ENCODE measurements around the gene CACNA1D.

Gene CACNA1D

DNA sequence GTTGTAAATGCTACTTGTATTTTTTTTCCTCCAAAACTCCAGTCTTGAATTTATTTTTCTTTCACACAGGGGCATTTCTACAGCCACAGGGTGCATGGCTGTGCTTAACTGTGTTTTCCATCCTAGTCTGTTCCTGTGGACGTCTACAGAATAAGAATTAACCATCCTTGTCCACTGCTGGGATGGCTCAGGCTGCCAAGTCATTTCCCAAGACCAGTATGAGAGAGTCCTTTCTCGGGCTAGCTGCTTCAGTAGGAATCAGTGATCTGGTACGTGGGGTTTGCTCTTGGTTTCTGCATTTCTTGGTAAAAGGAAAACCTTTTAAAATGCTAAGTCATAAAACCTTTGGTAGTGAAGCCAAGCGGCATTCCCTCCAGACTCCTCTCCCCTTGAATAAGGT lies 322.0 kb downstream of the CACNA1D start:
- DNase-seq = no peak

DNA sequence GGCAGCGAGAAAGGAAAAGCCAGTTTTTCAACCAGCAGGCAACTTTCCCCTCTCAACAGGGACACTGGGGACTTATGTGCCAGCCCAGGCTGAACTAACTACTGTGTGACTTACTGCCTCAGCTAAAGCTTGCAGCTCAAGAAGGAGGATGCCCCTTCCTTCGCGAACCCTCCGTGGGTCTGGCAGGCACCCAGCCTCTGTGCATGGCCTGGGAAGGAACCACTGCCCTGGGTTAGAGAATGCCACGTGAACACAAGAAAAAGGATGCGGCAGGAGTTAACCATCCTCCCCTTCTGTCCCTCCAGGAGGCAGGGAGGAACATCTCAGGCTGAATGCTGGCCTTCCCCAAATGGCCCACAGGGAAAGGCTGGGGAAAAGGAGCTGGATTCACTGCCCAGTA lies 322.8 kb downstream of the CACNA1D start:
- DNase-seq = no peak

DNA sequence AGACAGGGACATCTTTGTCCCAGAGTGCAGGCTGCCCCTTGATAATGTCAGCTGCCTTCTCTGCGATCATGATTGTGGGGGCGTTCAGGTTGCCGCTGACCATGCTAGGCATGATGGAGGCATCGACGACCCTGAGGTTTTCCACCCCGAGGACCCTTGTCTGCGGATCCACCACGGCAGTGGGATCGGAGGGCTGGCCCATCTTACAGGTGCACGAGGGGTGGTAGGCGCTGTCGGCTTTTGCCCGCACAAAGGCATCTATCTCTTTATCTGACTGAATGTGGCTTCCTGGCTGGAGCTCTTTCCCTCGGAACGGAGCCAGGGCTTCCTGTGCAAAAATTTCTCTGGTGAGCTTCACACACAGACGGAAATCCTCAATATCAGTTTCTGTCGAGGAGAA lies 323.4 kb downstream of the CACNA1D start:
- DNase-seq = no peak

DNA sequence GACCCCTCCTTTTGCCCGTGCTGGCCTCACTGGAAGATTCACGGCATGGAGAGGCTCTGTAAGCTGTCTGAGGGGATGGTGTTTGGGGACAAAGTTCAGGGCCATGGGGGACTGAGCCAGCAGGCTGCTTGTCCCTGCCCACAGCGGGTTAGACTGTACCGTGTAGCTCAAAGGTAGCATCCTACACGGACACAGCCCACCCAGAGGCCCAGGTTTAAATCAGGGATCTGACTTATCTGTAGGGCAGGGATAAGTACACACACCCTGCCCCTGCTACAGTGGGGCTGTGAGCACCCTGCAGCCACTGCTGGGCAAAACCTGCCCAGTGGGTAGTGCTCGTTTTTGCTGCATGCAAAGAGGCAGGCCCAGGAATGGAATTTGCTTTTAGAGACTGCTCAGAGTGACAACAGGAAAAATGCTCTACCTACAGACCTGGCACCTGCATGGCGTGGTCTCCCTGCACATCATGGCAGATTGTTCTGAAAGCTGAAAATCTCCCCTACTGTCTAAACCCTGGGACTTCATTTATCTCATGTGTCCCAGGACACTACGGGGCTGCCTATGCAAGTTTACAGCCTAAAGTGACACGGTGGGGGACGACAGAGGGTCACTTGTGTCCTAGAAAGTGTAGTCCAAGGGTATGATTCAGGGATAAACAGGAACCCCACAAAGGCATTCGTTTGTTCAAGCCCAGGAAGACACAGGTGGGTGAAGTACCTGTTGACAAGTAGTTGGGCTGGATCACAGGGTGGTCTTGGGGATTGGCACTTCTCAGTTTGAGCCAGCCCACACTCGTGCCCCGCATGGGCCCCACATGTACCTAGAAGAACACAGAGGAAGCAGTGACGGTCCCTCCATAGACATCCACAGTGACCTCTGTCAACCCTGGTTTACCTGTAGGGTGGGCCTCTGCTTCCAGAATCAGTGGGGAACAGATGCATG lies 324.1 kb downstream of the CACNA1D start:
- no peak for DNase-seq

DNA sequence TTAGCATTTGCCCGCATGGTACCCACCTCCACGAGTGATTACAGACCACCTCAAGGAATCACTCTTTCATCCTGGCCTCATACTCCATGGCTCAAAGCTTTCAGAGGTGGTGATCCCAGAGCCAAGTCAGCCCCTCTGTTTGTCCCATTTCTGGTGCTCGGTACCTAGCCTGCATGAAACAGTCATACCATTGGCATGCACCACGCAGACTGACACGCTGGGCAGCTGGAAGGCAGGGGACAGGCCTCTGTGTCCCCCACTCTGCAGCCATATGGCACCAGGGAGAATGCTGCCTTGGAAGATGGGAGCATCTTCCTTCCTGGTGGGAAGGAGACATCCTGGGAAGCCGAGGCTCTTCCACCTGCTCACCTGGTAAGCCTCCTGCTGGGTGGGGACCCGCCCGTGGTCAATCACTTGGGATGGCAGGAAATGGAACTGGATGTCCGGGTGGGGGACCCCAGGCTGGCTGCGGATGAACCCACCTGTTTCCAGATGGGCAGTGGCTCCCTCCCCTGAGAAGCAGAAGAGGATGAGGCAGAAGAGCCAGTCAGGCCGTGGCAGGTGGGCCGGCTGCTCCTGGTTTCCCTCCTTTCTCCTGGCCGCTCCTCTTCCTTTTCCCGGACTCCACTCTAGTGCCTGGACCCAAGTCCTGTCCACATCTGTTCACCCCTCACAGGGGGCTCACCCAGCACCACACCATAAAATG lies 324.9 kb downstream of the CACNA1D start:
- no peak for DNase-seq

DNA sequence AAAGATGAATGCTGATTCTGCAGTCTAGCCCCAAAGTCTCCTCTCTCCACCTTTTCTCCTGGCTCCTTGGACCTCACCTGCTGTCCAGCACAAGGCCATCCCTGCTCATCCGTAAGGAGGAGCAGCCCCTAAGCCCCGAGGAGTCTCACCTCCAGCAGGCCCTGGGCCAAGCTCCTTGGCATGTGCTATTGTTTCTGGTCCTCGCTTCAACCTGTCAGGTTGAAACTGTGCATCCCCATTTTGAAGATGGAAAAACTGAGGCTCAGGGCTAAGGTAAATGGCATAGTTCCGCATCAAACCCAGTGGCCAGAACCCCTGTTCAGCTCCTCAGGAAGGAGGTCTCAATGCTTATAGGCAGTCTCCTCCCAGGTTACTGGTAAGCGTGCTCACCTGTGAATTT lies 325.7 kb downstream of the CACNA1D start:
- no peak for DNase-seq

DNA sequence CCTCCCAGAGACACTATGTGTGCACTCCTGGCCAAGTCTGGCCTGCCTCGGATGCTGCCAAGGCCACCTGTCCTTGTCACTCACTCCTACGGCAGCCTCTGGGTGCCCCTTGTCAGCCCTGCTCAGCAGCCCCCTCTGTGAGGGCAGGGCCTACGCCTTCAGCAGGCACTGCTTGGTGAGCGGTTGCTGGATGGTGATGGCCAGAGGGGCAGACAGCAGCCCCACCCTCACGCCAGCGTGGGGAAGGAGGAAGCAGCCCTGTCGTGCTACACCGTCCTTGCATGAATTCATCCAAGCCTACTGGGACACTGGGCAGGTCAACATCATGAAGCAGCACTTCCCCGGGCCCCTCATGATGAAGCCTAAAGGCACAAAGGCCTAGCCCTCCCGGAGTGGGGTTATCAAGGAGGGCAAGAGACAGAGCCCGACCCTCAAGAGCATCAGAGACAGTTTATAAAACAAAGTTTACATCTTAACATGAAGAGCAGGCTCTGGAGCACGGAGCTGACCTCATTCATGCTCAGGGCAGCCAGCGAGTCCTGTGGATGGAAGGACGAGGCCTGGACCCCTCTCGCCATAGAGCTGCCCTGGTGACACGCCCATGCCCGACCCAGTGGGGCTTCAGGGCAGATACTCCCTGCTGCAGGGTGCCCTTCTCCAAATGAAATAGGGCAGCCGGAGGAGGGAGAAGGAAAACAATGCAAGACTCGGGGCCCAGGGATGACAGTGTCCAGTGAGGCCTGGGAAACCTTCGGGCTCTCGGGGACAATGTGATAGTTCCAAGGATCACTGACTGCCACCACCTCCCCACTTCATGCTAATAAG lies 326.6 kb downstream of the CACNA1D start:
- DNase-seq = no peak

DNA sequence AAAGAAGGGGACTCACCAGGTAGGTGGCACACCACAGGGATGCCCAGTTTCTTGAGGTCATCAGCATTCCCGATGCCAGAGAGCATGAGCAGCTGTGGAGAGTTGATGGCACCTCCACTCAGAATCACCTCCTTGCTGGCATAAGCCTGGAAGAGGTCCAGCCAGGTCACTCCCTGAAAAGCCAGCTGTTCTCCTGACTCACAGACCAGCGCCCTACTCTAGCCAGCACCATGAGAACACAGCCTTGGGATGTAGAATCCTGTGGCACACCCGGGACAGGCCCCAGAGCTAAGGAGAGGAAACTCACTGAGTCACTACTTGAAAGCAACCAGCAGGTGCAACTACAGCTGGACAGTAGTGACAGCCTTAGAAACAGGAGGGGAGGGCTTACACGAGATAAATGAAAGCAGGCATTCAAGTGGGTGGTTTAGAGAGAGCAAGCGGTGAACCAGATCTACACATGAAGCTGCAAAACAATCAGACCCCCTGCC lies 327.3 kb downstream of the CACNA1D start:
- no peak for DNase-seq

DNA sequence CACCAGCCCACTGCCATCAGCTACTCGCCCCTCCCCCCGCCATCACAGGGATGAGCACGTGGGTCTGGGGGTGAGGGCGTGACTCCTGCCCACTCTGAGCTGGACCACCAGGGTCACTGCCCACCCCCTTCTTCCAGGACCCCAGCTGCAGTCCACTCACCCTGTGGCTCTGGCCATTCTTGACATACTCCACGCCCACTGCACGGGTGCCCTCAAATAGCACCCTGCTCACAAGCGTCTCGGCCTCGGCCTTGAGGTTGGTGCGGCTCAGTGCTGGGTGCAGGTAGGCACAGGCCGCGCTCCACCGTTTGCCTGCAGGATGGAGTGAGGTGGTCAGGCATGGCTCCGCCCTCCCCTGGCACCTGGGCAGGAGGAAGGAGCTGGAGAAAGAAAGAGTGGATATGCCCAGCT lies 327.9 kb downstream of the CACNA1D start:
- no peak for DNase-seq

DNA sequence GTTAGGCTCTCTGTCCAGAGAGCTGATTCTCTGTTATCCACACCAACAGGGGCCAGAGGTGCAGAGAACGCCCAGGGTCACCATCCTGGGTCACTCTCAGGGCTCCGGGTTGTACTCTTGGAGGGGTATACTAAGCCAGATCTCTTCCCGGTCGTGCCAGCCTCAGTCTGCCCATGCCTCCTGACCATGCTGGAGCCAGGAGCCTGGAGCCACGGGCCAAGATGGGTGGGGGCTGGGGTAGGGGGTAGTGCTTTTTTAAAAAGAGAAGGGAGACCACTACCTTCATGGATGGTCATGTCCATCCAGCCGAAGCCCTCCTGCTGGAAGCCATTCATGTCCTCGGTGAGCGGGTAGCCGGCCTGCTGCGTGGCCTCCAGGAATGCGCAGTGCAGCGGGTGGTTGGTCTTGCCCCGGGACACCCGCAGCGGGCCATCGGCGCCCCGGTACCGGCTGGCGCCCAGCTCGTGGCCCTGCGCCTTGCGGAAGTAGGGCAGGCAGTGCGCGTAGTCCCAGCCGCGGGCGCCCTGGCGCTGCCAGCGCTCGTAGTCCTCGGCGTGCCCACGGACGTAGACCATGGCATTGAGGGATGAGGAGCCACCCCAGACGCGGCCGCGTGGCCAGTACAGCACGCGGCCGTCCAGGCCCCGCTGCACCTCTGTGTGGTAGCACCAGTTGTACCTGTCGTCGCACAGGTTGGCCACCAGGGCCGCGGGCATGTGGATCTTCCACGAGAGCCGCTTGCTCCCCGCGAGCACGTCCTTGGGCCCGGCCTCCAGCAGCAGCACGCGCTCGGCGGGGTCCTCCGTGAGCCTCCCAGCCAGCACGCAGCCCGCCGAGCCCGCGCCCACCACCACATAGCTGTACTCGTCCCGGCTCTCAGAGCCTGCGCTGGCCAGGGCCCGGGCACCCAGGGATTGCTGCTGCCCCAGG lies 328.9 kb downstream of the CACNA1D start:
- no peak for DNase-seq

DNA sequence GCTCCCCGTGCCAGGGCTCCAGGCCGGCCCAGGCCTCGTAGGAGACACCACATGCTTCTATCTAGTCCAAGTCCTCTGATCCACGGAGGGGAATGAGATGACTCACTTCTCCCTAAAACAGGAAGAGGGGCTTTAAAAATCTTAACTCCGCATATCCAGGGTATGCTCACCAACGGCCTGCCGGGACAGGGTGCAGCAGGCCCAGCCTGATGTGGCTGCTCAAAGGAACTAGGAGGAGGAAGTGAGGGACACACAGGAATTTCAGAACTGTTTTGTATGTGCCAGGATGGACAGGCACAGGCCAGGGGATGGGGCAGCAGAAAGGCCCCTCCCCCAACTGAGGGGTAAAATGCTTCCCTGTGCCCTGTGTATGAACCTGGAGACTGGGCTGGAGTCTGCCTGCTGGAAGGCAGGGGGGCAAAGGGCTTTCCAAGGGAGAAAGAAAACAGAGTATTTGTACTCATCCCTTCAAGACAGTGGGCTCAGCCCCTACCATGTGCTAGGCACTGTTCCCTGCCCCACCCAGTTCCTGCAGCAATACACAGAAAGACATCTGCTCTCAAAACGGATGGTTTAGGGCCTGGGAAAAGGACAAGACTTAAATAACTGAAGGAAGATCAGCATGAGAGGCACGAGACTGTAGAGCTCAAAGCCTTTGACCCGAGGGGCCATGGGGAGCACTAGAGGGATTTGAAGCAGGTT lies 329.7 kb downstream of the CACNA1D start:
- no peak for DNase-seq

DNA sequence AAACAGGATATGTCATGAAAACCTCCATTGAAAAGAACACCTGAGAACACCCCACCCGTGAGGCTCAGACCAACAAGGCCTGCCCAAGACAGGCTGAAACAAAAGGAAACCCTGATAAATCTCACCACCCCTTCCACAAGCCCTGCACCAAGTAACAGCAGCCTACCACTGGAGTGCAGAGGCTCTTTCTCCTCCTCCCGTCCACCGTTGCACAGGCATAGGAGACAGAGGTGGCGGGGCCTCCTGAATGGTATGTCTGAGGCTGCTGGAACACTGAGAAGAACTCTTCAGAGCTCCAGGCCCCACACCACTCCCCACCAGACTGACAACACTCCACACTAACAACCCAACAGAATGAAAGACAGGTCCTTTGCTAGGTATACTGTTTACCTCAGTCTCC lies 330.4 kb downstream of the CACNA1D start:
- no peak for DNase-seq

DNA sequence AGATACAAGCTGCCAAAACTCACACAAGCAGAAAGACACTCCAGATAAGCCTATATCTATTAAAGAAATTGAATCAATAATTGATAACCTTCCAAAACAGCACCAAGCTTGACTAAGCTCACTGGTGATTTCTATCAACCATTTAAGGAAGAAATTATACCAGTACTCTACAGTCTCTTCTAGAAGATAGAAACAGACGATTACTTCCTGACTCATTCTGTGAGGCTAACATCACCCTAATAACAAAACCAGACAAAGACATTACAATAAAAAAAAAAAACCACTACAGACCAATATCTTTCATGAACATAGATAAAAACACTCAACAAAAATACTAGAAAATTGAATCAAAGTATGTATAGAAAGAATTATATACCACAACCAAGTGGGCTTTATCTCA lies 331.6 kb downstream of the CACNA1D start:
- DNase-seq = no peak

DNA sequence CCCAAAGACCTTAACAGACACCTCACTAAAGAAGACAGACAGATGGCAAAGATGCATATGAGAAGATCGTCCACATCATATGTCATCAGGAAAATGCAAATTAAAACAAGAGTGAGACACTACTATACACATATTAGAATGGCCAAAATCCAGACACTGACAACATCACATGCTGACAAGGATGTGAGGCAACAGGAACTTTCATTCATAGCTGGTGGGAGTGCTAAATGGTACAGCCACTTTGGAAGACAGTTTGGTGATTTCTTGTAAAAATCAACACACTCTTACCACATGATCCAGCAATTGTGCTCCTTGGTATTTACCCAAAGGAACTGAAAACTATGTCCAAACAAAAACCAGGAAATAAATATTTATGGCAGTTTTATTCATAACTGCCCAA lies 334.2 kb downstream of the CACNA1D start:
- peak; percentile 82 for DNase-seq

DNA sequence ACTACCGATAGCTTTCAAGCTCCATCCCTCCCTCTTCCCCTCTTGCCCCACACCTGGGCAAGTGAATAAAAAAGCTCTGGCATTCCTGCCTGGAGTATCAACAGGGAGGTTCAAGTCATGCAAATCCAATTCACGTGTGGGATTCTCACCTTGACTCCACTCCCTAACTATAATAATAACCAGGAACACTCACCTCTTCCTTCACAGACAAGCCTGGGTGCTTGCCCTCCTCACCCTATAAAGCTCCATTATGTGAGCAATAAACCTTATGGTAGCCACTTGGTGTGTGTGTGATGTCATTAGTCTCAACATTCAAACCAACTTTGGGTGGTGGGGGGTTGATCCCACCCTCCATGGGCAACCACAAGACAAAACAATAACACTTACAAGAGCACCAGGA lies 335.2 kb downstream of the CACNA1D start:
- no peak for DNase-seq

DNA sequence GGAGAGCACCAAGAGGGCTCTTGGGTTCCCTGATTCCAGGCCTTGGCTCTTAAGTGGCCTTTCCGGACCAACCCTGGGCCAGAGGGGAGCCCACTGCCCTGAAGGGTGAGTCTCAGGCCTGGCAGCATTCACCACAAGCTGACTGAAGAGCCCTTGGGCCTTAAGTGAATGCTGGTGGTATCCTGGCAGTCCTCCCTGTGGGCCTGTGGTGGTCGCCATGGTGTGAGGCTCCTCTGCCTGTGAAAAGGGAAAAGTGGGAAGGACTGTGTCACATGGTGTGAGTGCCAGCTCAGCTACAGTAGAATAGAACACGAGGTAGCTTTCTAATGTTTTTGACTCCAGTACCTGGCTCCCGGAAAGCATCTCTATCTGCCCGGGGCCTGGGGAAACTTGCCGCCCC lies 336.5 kb downstream of the CACNA1D start:
- no peak for DNase-seq

DNA sequence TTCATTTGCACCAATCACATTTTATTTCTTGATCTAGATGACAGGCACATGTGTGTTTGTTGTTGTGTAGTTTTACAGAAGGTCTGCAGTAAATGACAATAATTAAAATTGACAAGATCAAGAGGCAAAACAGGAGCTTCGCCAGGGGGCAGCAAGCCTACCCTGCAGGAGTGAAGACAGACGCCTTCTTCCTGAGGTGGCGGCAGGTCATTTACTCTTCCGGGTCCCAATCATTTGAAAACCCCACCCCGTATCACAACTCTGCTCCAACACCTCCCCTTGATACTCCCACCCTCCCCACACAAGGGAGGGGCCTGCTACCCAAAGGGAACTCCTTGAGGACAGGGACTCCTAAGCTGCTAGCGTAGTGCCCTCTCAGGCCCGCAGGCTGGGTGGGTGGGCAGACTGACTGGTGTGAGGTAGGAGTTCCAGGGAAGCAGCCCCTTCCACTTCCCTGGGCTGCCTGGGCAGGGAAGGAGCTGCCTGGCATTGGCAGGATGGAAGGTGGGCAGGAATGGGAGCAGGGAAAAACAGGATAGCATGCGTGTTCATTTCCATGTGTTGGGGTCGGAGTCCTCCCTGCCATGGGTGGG lies 338.7 kb downstream of the CACNA1D start:
- no peak for DNase-seq

DNA sequence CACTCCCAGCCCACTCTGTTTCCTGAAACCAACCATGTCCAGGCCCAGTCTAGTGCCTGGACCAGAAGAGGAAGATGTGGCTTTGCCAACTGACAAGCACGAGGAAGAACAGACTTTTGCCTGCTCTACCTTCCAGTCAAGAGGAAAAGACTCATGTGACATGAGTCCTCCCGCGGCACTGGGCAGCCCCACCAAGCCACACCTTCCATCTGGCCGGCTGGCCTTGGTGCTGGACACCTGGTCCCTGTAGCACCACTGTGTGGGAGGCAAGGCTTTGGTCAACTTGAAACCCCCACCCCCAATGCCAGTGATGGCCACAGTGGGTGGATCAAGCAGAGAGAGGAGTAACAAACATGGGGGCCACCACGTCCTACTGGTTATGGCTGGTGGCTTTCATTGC lies 339.3 kb downstream of the CACNA1D start:
- peak; percentile 54 for DNase-seq

DNA sequence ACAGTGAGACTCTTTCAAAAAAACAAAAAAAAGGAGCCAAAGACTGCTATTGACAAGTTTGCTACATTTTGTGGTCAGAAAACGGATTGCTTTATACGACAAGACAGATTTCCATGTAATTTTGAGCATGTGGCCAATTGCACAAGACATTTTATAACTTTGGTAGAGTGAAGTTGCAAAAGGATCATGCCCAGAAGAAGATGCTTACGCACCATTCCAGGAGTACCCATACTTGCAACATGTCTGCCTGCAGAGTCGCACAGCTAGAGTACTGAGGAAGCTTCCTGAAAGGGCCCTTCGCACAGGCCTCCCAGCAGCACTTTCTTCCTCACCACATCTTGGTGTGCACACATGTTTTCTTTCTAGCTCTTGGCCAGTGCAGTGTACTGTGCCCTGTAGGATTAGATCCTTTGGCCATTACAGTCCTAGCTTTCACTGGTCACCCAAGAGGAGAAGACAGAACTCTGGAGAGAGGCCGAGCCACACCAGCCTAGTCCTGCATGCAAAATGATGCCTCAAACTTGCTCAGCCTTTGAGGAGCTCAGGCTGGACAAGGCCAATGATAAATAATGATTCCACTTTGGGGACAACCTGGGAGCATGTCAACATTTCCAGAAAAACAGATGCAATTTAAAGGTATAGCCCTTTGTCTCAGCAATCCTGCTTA lies 340.2 kb downstream of the CACNA1D start:
- peak; percentile 97 for DNase-seq

DNA sequence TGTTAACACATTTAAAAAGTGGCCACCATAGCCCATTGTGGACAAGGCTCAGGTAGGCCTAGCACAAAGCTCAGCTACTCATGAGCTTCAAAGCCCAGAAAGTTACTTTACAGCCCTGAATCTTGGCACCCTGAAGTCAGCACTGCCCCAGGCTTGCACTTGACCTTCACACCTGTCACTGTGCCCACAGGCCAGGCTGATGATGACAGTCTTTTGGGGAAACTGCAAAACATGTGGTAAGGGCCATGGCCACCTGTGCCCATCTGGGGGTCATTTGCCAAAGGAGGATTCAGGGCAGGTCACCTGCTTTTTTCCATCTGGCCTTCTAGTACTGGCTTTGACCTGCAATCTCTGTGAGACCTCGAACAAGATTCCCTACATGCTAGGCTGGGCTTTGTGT lies 340.8 kb downstream of the CACNA1D start:
- no peak for DNase-seq

Data from inflammatory macrophage treated with lipopolysaccharide for 4 hours (primary cell).